K562 (cell line): Measurements from ENCODE around the gene UQCRHL. TPM values are rescaled to one million over a fixed set of nuclear protein-coding genes. Genes with fewer than 3 reads are reported as not detected.

ENCODE experiments used
- AFF1 ChIP-seq, 2 experiments: fragments of 450-650 bp; IDR thresholded peaks; 2 replicates each; pipeline ENCODE4 v1.6.1; 2018; ENCODE audit warnings: mild to moderate bottlenecking in 2 of 2, low read depth in 1 of 2; ENCODE audit not compliant: partially characterized antibody in 2 of 2
- BRF1 ChIP-seq: IDR thresholded peaks from 3 replicates; pipeline ENCODE4 v1.6.1; 2011; ENCODE audit warnings: borderline replicate concordance, mild to moderate bottlenecking; ENCODE audit not compliant: insufficient read length; ENCODE audit errors: extremely low read depth
- CBFA2T3 ChIP-seq: fragments of 450-650 bp; IDR thresholded peaks from 2 replicates; pipeline ENCODE4 v1.6.1; 2017
- CREB1 ChIP-seq, 2 experiments: sonication (generic) in 1 of 2; formaldehyde crosslinking in 1 of 2; IDR thresholded peaks; 2 replicates each; pipeline versions ENCODE4 v1.6.1 to v1.8.0; 2012 to 2022; ENCODE audit warnings: inconsistent platforms in 1 of 2, mild to moderate bottlenecking in 1 of 2, missing genetic modification reagents in 1 of 2, moderate library complexity in 1 of 2
- E2F5 ChIP-seq: sonication (generic); formaldehyde crosslinking; IDR thresholded peaks from 2 replicates; pipeline ENCODE4 v1.8.0; 2022; ENCODE audit warnings: mild to moderate bottlenecking, missing genetic modification reagents
- FOXJ3 ChIP-seq: sonication (generic); formaldehyde crosslinking; IDR thresholded peaks from 2 replicates; pipeline ENCODE4 v1.4.0; 2020; ENCODE audit warnings: mild to moderate bottlenecking, missing genetic modification reagents
- HMG20B ChIP-seq: fragments of 250-450 bp; sonication (Bioruptor Pico); IDR thresholded peaks from 2 replicates; pipeline ENCODE4 v1.5.0; 2021; ENCODE audit warnings: mild to moderate bottlenecking
- KDM2B ChIP-seq: fragments of 250-450 bp; sonication (Bioruptor Pico); IDR thresholded peaks from 2 replicates; pipeline ENCODE4 v1.8.0; 2021; ENCODE audit warnings: mild to moderate bottlenecking, moderate library complexity
- NKRF ChIP-seq: fragments of 450-650 bp; IDR thresholded peaks from 2 replicates; pipeline ENCODE4 v1.6.1; 2016; ENCODE audit warnings: borderline replicate concordance
- SIX5 ChIP-seq, 2 experiments: IDR thresholded peaks; 2 replicates each; pipeline ENCODE4 v1.6.1; 2011; ENCODE audit warnings: low read length in 2 of 2, borderline replicate concordance in 1 of 2, low read depth in 1 of 2, mild to moderate bottlenecking in 1 of 2, moderate library complexity in 1 of 2; ENCODE audit not compliant: insufficient read depth in 1 of 2
- SMAD2 ChIP-seq: fragments of 150-350 bp; IDR thresholded peaks from 2 replicates; pipeline ENCODE4 v1.6.1; 2014; ENCODE audit warnings: low read depth, mild to moderate bottlenecking, low read length
- ZKSCAN3 ChIP-seq: fragments of 250-450 bp; sonication (Bioruptor Pico); IDR thresholded peaks from 2 replicates; pipeline ENCODE4 v1.4.0; 2020
- polyA plus RNA-seq, 8 experiments: library from polyadenylated mRNA; depleted of rRNA in 4 of 8; stranded (reverse) in 5 of 8; unstranded in 3 of 8; fragments of >200 nt; fragmentation: Nextera tagmentation in 2 of 8; fragmentation: Illumina TruSeq in 1 of 8; extraction: Ambion mirVana in 2 of 8; extraction: Trizol in 1 of 8; gene quantifications; 2 replicates each; pipeline versions ENCODE4 v1.2.1 to v1.2.3, GENCODE V29; 2011 to 2014; ENCODE audit warnings: inconsistent platforms in 1 of 8, missing spikeins in 1 of 8
- total RNA-seq, 7 experiments: library from RNA; depleted of rRNA in 6 of 7; stranded (reverse); fragments of >200 nt in 6 of 7; fragmentation: Illumina TruSeq in 2 of 7; extraction: Trizol in 2 of 7; gene quantifications; 2 replicates each; pipeline versions ENCODE4 v1.2.1 to v1.2.3, GENCODE V29; 2011 to 2021; ENCODE audit warnings: low replicate concordance in 1 of 7

The UQCRHL gene
- total and polyA plus RNA-seq, 9 of the 15 experiments (the other 6 are each of a cell fraction or from before 2014, with no cell fraction given), result 5.1 to 41.3 (median 21.8) TPM

- peak; percentile 85; the same call in 1 of the 2 replicates for TF ChIP-seq KDM2B (CRISPR knock-in tag)
- no peak for TF ChIP-seq SMAD2
- TF ChIP-seq FOXJ3 (CRISPR knock-in tag), result no peak
- no peak for TF ChIP-seq SIX5 (IDR thresholded peaks at IDR 0.05; ENCODE audit: borderline replicate concordance in 1 of 2, insufficient read depth in 1 of 2, low read depth in 1 of 2, low read length in 2 of 2)
- no peak for TF ChIP-seq BRF1
- no peak for TF ChIP-seq NKRF
- peak; percentile 52; the same call in 1 of the 2 replicates for TF ChIP-seq E2F5 (CRISPR knock-in tag)
- TF ChIP-seq ZKSCAN3 (CRISPR knock-in tag), result no peak
- peak; percentile 66; the same call in 1 of the 2 replicates for TF ChIP-seq CREB1 (IDR thresholded peaks at IDR 0.05)
- TF ChIP-seq CREB1 (CRISPR knock-in tag; IDR thresholded peaks at IDR 0.05), result peak; percentile 86
- TF ChIP-seq HMG20B (CRISPR knock-in tag), result no peak
- peak; percentile 36 to 55 for TF ChIP-seq AFF1 (IDR thresholded peaks at IDR 0.05; ENCODE audit: low read depth in 1 of 2, partially characterized antibody in 2 of 2)
- TF ChIP-seq CBFA2T3, result no peak
These were observed 28.5 kb upstream of the UQCRHL start (continued) for GRCh38 chr1:15835741-15836510.
